Peyer's patch (tissue), 4 donors: ENCODE data around the gene POLR2F. TPM values are rescaled to one million over a fixed set of nuclear protein-coding genes. Genes with fewer than 3 reads are reported as not detected.

Experiments used
- DNase-seq, 3 donors: peaks; one replicate each; pipeline ENCODE4 v3.0.0-alpha.2; 2017 to 2019
- H3K27ac ChIP-seq, 4 donors: fragments of 200-600 bp; sonication (generic); one replicate each; pipeline ENCODE4 v1.5.1; 2016 to 2019
- H3K27me3 ChIP-seq, 2 donors: fragments of 200-600 bp; sonication (generic); one replicate each; pipeline ENCODE4 v1.5.1; 2019
- H3K36me3 ChIP-seq, 3 donors: fragments of 200-600 bp; sonication (generic); one replicate each; pipeline ENCODE4 v1.5.1; 2016 to 2019
- H3K4me1 ChIP-seq, 4 donors: fragments of 200-600 bp; sonication (generic); one replicate each; pipeline ENCODE4 v1.5.1; 2016 to 2019
- H3K4me3 ChIP-seq, 4 donors: fragments of 200-600 bp; sonication (generic); 1 replicate in 3 of 4; 2 replicates in 1 of 4; pipeline ENCODE4 v1.5.1; 2016 to 2019; ENCODE audit warnings: mild to moderate bottlenecking in 1 of 4
- H3K9me3 ChIP-seq, 4 donors: fragments of 200-600 bp; sonication (generic); one replicate each; pipeline ENCODE4 v1.5.1; 2016 to 2019; ENCODE audit warnings: mild to moderate bottlenecking in 1 of 4
- CTCF ChIP-seq, 6 experiments: fragments of 450-650 bp in 4 of 6; fragments of 200-600 bp in 2 of 6; sonication (generic) in 1 of 6; IDR thresholded peaks; one replicate each; pipeline ENCODE4 v1.5.1; 2017 to 2019; ENCODE audit warnings: antibody characterized with exemption in 6 of 6, mild to moderate bottlenecking in 3 of 6, moderate library complexity in 1 of 6
- POLR2A ChIP-seq, 2 donors: fragments of 450-650 bp; IDR thresholded peaks; one replicate each; pipeline ENCODE4 v1.5.1; 2017; ENCODE audit warnings: antibody characterized with exemption in 2 of 2, mild to moderate bottlenecking in 2 of 2, moderate library complexity in 2 of 2
- total RNA-seq, 4 donors: library from RNA; depleted of rRNA; stranded (reverse); fragments of >200 nt; gene quantifications; one replicate each; pipeline ENCODE4 v1.1.0, GENCODE V29; 2016

POLR2F gene
- total RNA-seq, 4 donors from 2014 or later = 51.1 to 97.4 (median 55.2) TPM

- H3K27ac ChIP-seq = no peak overlapping the region
Observed at GRCh38 chr22:38009000-38009806, 55.7 kb downstream of the POLR2F start.

GRCh38 chr22:38012604-38013072 lies 59.1 kb downstream of the POLR2F start:
- Histone ChIP-seq H3K4me1 (peaks cover 0 to 20% (median 0%) of the 10 kb centered on the region in 4 donors), H3K4me3 (no peak overlapping the region), H3K27me3 (no peaks in the 10 kb centered on the region), H3K27ac (no peak overlapping the region), H3K9me3 (no peaks in the 10 kb centered on the region), H3K36me3 (no peaks in the 10 kb centered on the region)
- TF ChIP-seq POLR2A (IDR thresholded peaks at IDR 0.05) (no peak), CTCF (IDR thresholded peaks at IDR 0.05) (no peak)
- DNase-seq = no peak

More at GRCh38 chr22:38009000-38009806, 55.7 kb downstream of the POLR2F start:
- Histone ChIP-seq H3K36me3 (no peaks in the 10 kb centered on the region), H3K4me3 (no peak overlapping the region), H3K27me3 (no peaks in the 10 kb centered on the region), H3K9me3 (no peaks in the 10 kb centered on the region), H3K4me1 (no peaks in the 10 kb centered on the region)
- TF ChIP-seq CTCF (IDR thresholded peaks at IDR 0.05) (no peak), POLR2A (IDR thresholded peaks at IDR 0.05) (no peak)
- no peak for DNase-seq

- TF ChIP-seq CTCF (IDR thresholded peaks at IDR 0.05) (no peak), POLR2A (IDR thresholded peaks at IDR 0.05) (no peak)
- H3K4me1 ChIP-seq = peaks cover 0 to 21% (median 0%) of the 10 kb centered on the region in 4 donors
- H3K27ac ChIP-seq = no peak overlapping the region
- no peaks in the 10 kb centered on the region for H3K27me3 ChIP-seq
- no peak overlapping the region for H3K4me3 ChIP-seq
- H3K36me3 ChIP-seq = no peaks in the 10 kb centered on the region
- no peak for DNase-seq
- H3K9me3 ChIP-seq = no peaks in the 10 kb centered on the region
Observed at GRCh38 chr22:38014083-38014482, 60.6 kb downstream of the POLR2F start.

GRCh38 chr22:38016182-38017151 lies 63.0 kb downstream of the POLR2F start:
- peak overlapping the region in 1 of 4 donors; percentile 5 for H3K4me3 ChIP-seq
- no peak for DNase-seq
- TF ChIP-seq POLR2A (IDR thresholded peaks at IDR 0.05) (no peak), CTCF (IDR thresholded peaks at IDR 0.05) (no peak)
- peak overlapping the region in 2 of 4 donors; percentile 13 to 35 for H3K27ac ChIP-seq
- no peaks in the 10 kb centered on the region for H3K27me3 ChIP-seq
- no peaks in the 10 kb centered on the region for H3K9me3 ChIP-seq
- peaks cover 0 to 21% (median 0%) of the 10 kb centered on the region in 4 donors for H3K4me1 ChIP-seq
- H3K36me3 ChIP-seq = no peaks in the 10 kb centered on the region

GRCh38 chr22:38017272-38017920 lies 63.9 kb downstream of the POLR2F start:
- H3K27me3 ChIP-seq = no peaks in the 10 kb centered on the region
- H3K4me1 ChIP-seq = peaks cover 0 to 21% (median 0%) of the 10 kb centered on the region in 4 donors
- H3K36me3 ChIP-seq = no peaks in the 10 kb centered on the region
- H3K4me3 ChIP-seq = no peak overlapping the region
- TF ChIP-seq CTCF (IDR thresholded peaks at IDR 0.05) (no peak), POLR2A (IDR thresholded peaks at IDR 0.05) (no peak)
- H3K9me3 ChIP-seq = no peaks in the 10 kb centered on the region
- DNase-seq = peak; percentile 23 to 73 (median 66)
- H3K27ac ChIP-seq = peak overlapping the region in 1 of 4 donors; percentile 13
